CD14-positive monocyte (primary cell): Measurements from ENCODE around the gene NEURL4. TPM values are rescaled to one million over a fixed set of nuclear protein-coding genes. Genes with fewer than 3 reads are reported as not detected.
A peak's percentile ranks its signal among the peaks of the same experiment; 100 is the strongest.

Experiments
- DNase-seq, 3 donors: peaks; one replicate each; pipeline ENCODE4 v3.0.0-alpha.2; 2011 to 2022
- H2AFZ ChIP-seq: 2 replicates; pipeline ENCODE4 v1.6.0; 2012; ENCODE audit warnings: mild to moderate bottlenecking, low read depth, low read length, inconsistent platforms; ENCODE audit not compliant: insufficient read depth, poor library complexity, severe bottlenecking
- H3K27ac ChIP-seq, 2 donors: 1 replicate in 1 of 2; 2 replicates in 1 of 2; pipeline ENCODE4 v1.5.1; 2012 to 2013; ENCODE audit warnings: low read length in 2 of 2, control low read depth in 1 of 2, inconsistent platforms in 1 of 2, low read depth in 1 of 2, mild to moderate bottlenecking in 1 of 2
- H3K27me3 ChIP-seq, 2 donors: one replicate each; pipeline versions ENCODE4 v1.6.0 to v1.6.1; 2011 to 2013; ENCODE audit warnings: low read length in 2 of 2; ENCODE audit not compliant: control insufficient read depth in 2 of 2, insufficient read depth in 2 of 2
- H3K36me3 ChIP-seq, 2 donors: replicated peaks in 1 of 2; 1 replicate in 1 of 2; 2 replicates in 1 of 2; pipeline versions ENCODE4 v1.5.1 to v1.6.1; 2012 to 2013; ENCODE audit warnings: low read length in 2 of 2, control low read depth in 1 of 2, inconsistent platforms in 1 of 2, mild to moderate bottlenecking in 1 of 2; ENCODE audit not compliant: insufficient read depth in 2 of 2, control insufficient read depth in 1 of 2
- H3K4me1 ChIP-seq, 2 donors: 1 replicate in 1 of 2; 2 replicates in 1 of 2; pipeline versions ENCODE4 v1.5.1 to v1.6.1; 2012 to 2013; ENCODE audit warnings: low read length in 2 of 2, control low read depth in 1 of 2, inconsistent platforms in 1 of 2, mild to moderate bottlenecking in 1 of 2, moderate library complexity in 1 of 2; ENCODE audit not compliant: insufficient read depth in 2 of 2, control insufficient read depth in 1 of 2
- H3K4me2 ChIP-seq: replicated peaks from 2 replicates; pipeline ENCODE3; 2012; ENCODE audit warnings: low read length, moderate library complexity, mild to moderate bottlenecking; ENCODE audit not compliant: poor library complexity, severe bottlenecking; ENCODE audit errors: extremely low read depth
- H3K4me3 ChIP-seq, 3 experiments: fragments of 200-600 bp in 1 of 3; sonication (generic) in 1 of 3; replicated peaks in 1 of 3; 1 replicate in 2 of 3; 2 replicates in 1 of 3; pipeline ENCODE4 v1.5.1; 2011 to 2013; ENCODE audit warnings: low read length in 3 of 3, mild to moderate bottlenecking in 3 of 3, control low read depth in 2 of 3, low read depth in 2 of 3, inconsistent platforms in 1 of 3, moderate library complexity in 1 of 3
- H3K79me2 ChIP-seq: 2 replicates; pipeline ENCODE4 v1.6.0; 2012; ENCODE audit warnings: mild to moderate bottlenecking, control low read depth, inconsistent platforms, low read length, moderate library complexity; ENCODE audit not compliant: insufficient read depth
- H3K9ac ChIP-seq: 2 replicates; pipeline ENCODE4 v1.6.0; 2017; ENCODE audit warnings: low read length, mild to moderate bottlenecking; ENCODE audit not compliant: insufficient read depth, poor library complexity, severe bottlenecking
- H3K9me3 ChIP-seq, 2 donors: replicated peaks in 1 of 2; 1 replicate in 1 of 2; 2 replicates in 1 of 2; pipeline versions ENCODE4 v1.5.1 to v1.6.1; 2012 to 2013; ENCODE audit warnings: low read length in 2 of 2, control low read depth in 1 of 2; ENCODE audit not compliant: control insufficient read depth in 1 of 2, insufficient read depth in 1 of 2
- H4K20me1 ChIP-seq: 2 replicates; pipeline ENCODE4 v1.6.0; 2012; ENCODE audit warnings: mild to moderate bottlenecking, low read length, control low read depth, moderate library complexity; ENCODE audit not compliant: insufficient read depth
- H3K27ac Mint-ChIP-seq, 7 donors: one replicate each; pipeline ENCODE4 v1.8.0; 2020; ENCODE audit warnings: mild to moderate bottlenecking in 7 of 7, mixed read lengths in 7 of 7, moderate library complexity in 6 of 7, inconsistent platforms in 2 of 7
- H3K27me3 Mint-ChIP-seq, 3 donors: one replicate each; pipeline ENCODE4 v1.8.0; 2021 to 2022; ENCODE audit warnings: low read depth in 3 of 3, mild to moderate bottlenecking in 3 of 3, mixed read lengths in 3 of 3, moderate library complexity in 3 of 3, inconsistent platforms in 1 of 3
- H3K36me3 Mint-ChIP-seq, 2 donors: one replicate each; pipeline ENCODE4 v1.8.0; 2020; ENCODE audit warnings: mixed read lengths in 2 of 2, inconsistent platforms in 1 of 2, mild to moderate bottlenecking in 1 of 2
- H3K4me1 Mint-ChIP-seq: one replicate; pipeline ENCODE4 v1.8.0; 2020; ENCODE audit warnings: mild to moderate bottlenecking, mixed read lengths
- H3K4me3 Mint-ChIP-seq, 2 donors: one replicate each; pipeline ENCODE4 v1.8.0; 2020; ENCODE audit warnings: mild to moderate bottlenecking in 2 of 2, mixed read lengths in 2 of 2, moderate library complexity in 1 of 2
- H3K9me3 Mint-ChIP-seq, 7 donors: one replicate each; pipeline ENCODE4 v1.8.0; 2020 to 2022; ENCODE audit warnings: mixed read lengths in 7 of 7, mild to moderate bottlenecking in 6 of 7, moderate library complexity in 6 of 7, inconsistent platforms in 2 of 7
- CTCF ChIP-seq: fragments of 200-600 bp; IDR thresholded peaks from one replicate; pipeline ENCODE4 v1.8.0; 2022; ENCODE audit warnings: antibody characterized with exemption, mild to moderate bottlenecking
- WGBS: methylation state at CpG from one replicate; pipeline ENCODE4 v1.1.5; 2013; ENCODE audit warnings: missing lambda C conversion rate; ENCODE audit not compliant: insufficient coverage; 5-methylcytosine and 5-hydroxymethylcytosine counted together
- intact Hi-C, 2 donors: fragments of 100-400 bp; cut with micrococcal nuclease; formaldehyde crosslinking; loops; one replicate each; pipeline versions ENCODE4 v1.15.0 to v1.15.1; 2023
- polyA plus RNA-seq, 3 donors: library from polyadenylated mRNA; depleted of rRNA in 1 of 3; unstranded in 2 of 3; stranded (reverse) in 1 of 3; fragments of 300-500 nt in 2 of 3; fragments of >200 nt in 1 of 3; fragmentation: Illumina TruSeq in 2 of 3; gene quantifications; 1 replicate in 2 of 3; 2 replicates in 1 of 3; pipeline ENCODE4 v1.2.3, GENCODE V29; 2012 to 2021

Gene NEURL4
- polyA plus RNA-seq, 3 donors = 0.35 to 42.6 (median 0.44) TPM

- Histone ChIP-seq H3K27me3 (no peaks in the 10 kb centered on the region), H3K4me2 (no peak within 1 kb of the TSS), H3K4me3 (no peak within 1 kb of the TSS), H3K36me3 (no peaks in the 10 kb centered on the region), H3K9me3 (no peaks in the 10 kb centered on the region), H2AFZ (no peak within 1 kb of the TSS), H3K4me1 (peaks cover 25 to 47% of the 10 kb centered on the region in 2 donors), H3K27ac (no peak within 1 kb of the TSS), H4K20me1 (peaks cover 14% of the 10 kb centered on the region), H3K9ac (no peak within 1 kb of the TSS), H3K79me2 (no peaks in the 10 kb centered on the region)
- H3K4me1 Mint-ChIP-seq = peaks cover 35% of the 10 kb centered on the region
- H3K27me3 Mint-ChIP-seq = peaks cover 3 to 6% (median 4%) of the 10 kb centered on the region in 3 donors
- peaks cover 0 to 2% (median 0%) of the 10 kb centered on the region in 7 donors for H3K9me3 Mint-ChIP-seq
- peak within 1 kb of the TSS in 2 of 7 donors; percentile 1 to 16 for H3K27ac Mint-ChIP-seq
- TF ChIP-seq CTCF = no peak
- H3K4me3 Mint-ChIP-seq = no peak within 1 kb of the TSS
- no peaks in the 10 kb centered on the region for H3K36me3 Mint-ChIP-seq
- WGBS = 70% methylated on average over 10 of the region's 10 CpGs
- DNase-seq = no peak
- intact Hi-C loops = loop anchor here in 1 of 2 donors (10.0 kb wide), 2 partner anchors 130 to 210 kb away; partner anchors contain the start of genes POLR2A, SENP3 and SLC35G6
Measured at GRCh38 chr17:7355053-7355452, 25.9 kb upstream of the NEURL4 start, which contains the start of gene TMEM95. Gene TMEM95, plus strand, starts transcription at chr17:7355156. Its CDS starts 49 bp downstream, at chr17:7355205.

GRCh38 chr17:7354262-7354843 lies 25.2 kb upstream of the NEURL4 start:
- Histone ChIP-seq H4K20me1 (peaks cover 21% of the 10 kb centered on the region), H3K9ac (no peak overlapping the region), H2AFZ (no peak overlapping the region), H3K27me3 (no peaks in the 10 kb centered on the region), H3K36me3 (no peaks in the 10 kb centered on the region), H3K79me2 (no peaks in the 10 kb centered on the region), H3K4me3 (no peak overlapping the region), H3K9me3 (no peaks in the 10 kb centered on the region), H3K27ac (no peak overlapping the region), H3K4me2 (no peak overlapping the region), H3K4me1 (peaks cover 28 to 54% of the 10 kb centered on the region in 2 donors)
- H3K27me3 Mint-ChIP-seq = peaks cover 3 to 6% (median 4%) of the 10 kb centered on the region in 3 donors
- no peak overlapping the region for H3K4me3 Mint-ChIP-seq
- H3K27ac Mint-ChIP-seq = peak overlapping the region in 2 of 7 donors; percentile 1 to 16
- DNase-seq = no peak
- TF ChIP-seq CTCF = no peak
- intact Hi-C loops = loop anchor here (5.0 to 10.0 kb wide), 3 partner anchors 38 to 210 kb away; partner anchors contain the start of genes PLSCR3 (in 1 of the 2), POLR2A (in 1 of the 2), SENP3 (in 1 of the 2) and SLC35G6 (in 1 of the 2)
- peaks cover 0 to 2% (median 0%) of the 10 kb centered on the region in 7 donors for H3K9me3 Mint-ChIP-seq
- H3K4me1 Mint-ChIP-seq = peaks cover 40% of the 10 kb centered on the region
- 93% methylated on average over 6 of the region's 9 CpGs for WGBS
- peaks cover 0 to 3% of the 10 kb centered on the region in 2 donors for H3K36me3 Mint-ChIP-seq
